ENCODE data around the gene MMP15.

DNA sequence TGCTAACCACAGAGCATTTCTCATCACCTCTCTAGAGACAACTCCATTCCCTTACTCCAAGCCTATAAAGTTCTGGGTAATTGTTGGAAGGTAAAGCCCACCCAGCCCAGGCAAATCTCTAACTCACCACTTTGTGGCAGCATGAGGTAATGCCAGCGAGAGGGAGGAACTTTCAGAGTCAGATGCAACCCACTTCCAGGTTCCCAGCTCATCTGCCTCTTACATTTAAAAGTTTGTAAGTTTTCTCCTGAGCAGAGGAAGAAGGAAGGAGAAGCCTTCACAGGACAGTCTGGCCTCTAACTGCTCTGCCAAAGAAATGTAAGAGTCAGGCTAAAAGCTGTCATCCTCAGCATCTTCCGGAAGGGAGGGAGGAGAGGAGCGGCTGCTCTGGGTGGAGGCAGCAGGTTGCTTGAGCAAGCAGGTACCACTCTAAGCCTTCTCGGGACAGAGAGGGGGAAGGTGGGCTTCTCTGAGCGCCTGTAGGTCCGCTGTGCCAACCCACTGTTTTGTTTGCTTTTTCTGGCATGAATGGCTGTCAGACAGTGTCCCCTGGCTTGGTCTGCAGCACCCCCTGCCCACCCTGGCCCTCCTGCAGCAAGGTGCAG is 26.1 kb upstream of the MMP15 start:
- TF ChIP-seq POLR2AphosphoS5 (IDR thresholded peaks at IDR 0.05) (no peak), EP300 (IDR thresholded peaks at IDR 0.05) (no peak)
- TF ChIP-seq, protein P1, sequence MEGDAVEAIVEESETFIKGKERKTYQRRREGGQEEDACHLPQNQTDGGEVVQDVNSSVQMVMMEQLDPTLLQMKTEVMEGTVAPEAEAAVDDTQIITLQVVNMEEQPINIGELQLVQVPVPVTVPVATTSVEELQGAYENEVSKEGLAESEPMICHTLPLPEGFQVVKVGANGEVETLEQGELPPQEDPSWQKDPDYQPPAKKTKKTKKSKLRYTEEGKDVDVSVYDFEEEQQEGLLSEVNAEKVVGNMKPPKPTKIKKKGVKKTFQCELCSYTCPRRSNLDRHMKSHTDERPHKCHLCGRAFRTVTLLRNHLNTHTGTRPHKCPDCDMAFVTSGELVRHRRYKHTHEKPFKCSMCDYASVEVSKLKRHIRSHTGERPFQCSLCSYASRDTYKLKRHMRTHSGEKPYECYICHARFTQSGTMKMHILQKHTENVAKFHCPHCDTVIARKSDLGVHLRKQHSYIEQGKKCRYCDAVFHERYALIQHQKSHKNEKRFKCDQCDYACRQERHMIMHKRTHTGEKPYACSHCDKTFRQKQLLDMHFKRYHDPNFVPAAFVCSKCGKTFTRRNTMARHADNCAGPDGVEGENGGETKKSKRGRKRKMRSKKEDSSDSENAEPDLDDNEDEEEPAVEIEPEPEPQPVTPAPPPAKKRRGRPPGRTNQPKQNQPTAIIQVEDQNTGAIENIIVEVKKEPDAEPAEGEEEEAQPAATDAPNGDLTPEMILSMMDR (IDR thresholded peaks at IDR 0.05) = no peak

All from stomach (tissue), 4 donors.